IMR-90 (cell line): ENCODE data around the gene EIF6. TPM values are rescaled to one million over a fixed set of nuclear protein-coding genes. Genes with fewer than 3 reads are reported as not detected.

Experiments used
- ATAC-seq: fragments of 200-7000 bp; cut with Tn5 transposase; 2 replicates; pipeline ENCODE4 v1.9.1; 2020; ENCODE audit warnings: low read depth, mild to moderate bottlenecking, moderate library complexity
- BruUV-seq: library from RNA; stranded (reverse); fragments of 400-500 nt; replicated peaks from 2 replicates; lab custom pipeline; 2021; lab: Mats Ljungman, UMichigan
- CTCF ChIA-PET: fragments of 300-600 bp; formaldehyde crosslinking; extraction: SDS; loops from one replicate; lab custom pipeline; 2021; ENCODE audit warnings: antibody characterized with exemption; lab: Yijun Ruan, JAX
- POLR2A ChIA-PET: fragments of 300-600 bp; sonication (Branson Sonifier 250); formaldehyde crosslinking; loops from one replicate; lab custom pipeline; 2022; ENCODE audit warnings: antibody characterized with exemption; ENCODE audit not compliant: unreplicated experiment; lab: Charles Lee
- DNase-seq: peaks from one replicate; pipeline ENCODE4 v3.0.0; 2013
- H2AFZ ChIP-seq: replicated peaks from 2 replicates; pipeline ENCODE3; 2013; ENCODE audit warnings: low read length, mild to moderate bottlenecking; ENCODE audit not compliant: poor library complexity
- H2AK5ac ChIP-seq: 2 replicates; pipeline ENCODE4 v1.6.1; 2013; ENCODE audit warnings: low read depth, low read length, inconsistent platforms
- H2AK9ac ChIP-seq: replicated peaks from 2 replicates; pipeline ENCODE3; 2013; ENCODE audit warnings: mild to moderate bottlenecking, low read depth, low read length, moderate library complexity; ENCODE audit not compliant: poor library complexity
- H2BK120ac ChIP-seq: 2 replicates; pipeline ENCODE4 v1.6.1; 2013; ENCODE audit warnings: low read depth, low read length, inconsistent platforms
- H2BK15ac ChIP-seq: 3 replicates; pipeline ENCODE4 v1.6.1; 2013; ENCODE audit warnings: low read depth, low read length, inconsistent platforms
- H2BK20ac ChIP-seq: 2 replicates; pipeline ENCODE4 v1.6.1; 2013; ENCODE audit warnings: low read depth, mild to moderate bottlenecking, inconsistent platforms, low read length, moderate library complexity
- H2BK5ac ChIP-seq: 2 replicates; pipeline ENCODE4 v1.6.1; 2013; ENCODE audit warnings: mild to moderate bottlenecking, low read depth, low read length, inconsistent platforms; ENCODE audit not compliant: poor library complexity, severe bottlenecking
- H3K14ac ChIP-seq: replicated peaks from 2 replicates; pipeline ENCODE4 v1.6.1; 2013; ENCODE audit warnings: low read depth, low read length, inconsistent platforms
- H3K18ac ChIP-seq: 2 replicates; pipeline ENCODE4 v1.6.1; 2013; ENCODE audit warnings: low read depth, low read length, control low read depth
- H3K23ac ChIP-seq: 2 replicates; pipeline ENCODE4 v1.6.1; 2013; ENCODE audit warnings: low read depth, low read length, inconsistent platforms
- H3K27ac ChIP-seq: 2 replicates; pipeline ENCODE4 v1.5.1; 2013; ENCODE audit warnings: mild to moderate bottlenecking, control low read depth, low read length; ENCODE audit not compliant: insufficient read depth
- H3K27me3 ChIP-seq: 2 replicates; pipeline ENCODE4 v1.6.1; 2013; ENCODE audit warnings: low read length; ENCODE audit not compliant: control insufficient read depth, insufficient read depth
- H3K36me3 ChIP-seq: 2 replicates; pipeline ENCODE4 v1.6.1; 2013; ENCODE audit warnings: low read length, mixed read lengths; ENCODE audit not compliant: control insufficient read depth, insufficient read depth
- H3K4ac ChIP-seq: 2 replicates; pipeline ENCODE4 v1.6.1; 2013; ENCODE audit warnings: low read depth, low read length, inconsistent platforms
- H3K4me1 ChIP-seq: 2 replicates; pipeline ENCODE4 v1.6.1; 2013; ENCODE audit warnings: low read length, mixed read lengths; ENCODE audit not compliant: control insufficient read depth, insufficient read depth
- H3K4me2 ChIP-seq: 2 replicates; pipeline ENCODE4 v1.6.1; 2013; ENCODE audit warnings: low read depth, mild to moderate bottlenecking, control low read depth, low read length, moderate library complexity
- H3K4me3 ChIP-seq: 2 replicates; pipeline ENCODE4 v1.5.1; 2013; ENCODE audit warnings: low read depth, mild to moderate bottlenecking, control low read depth, low read length, moderate library complexity; ENCODE audit not compliant: insufficient read depth
- H3K56ac ChIP-seq: 2 replicates; pipeline ENCODE4 v1.6.1; 2013; ENCODE audit warnings: low read length, inconsistent platforms; ENCODE audit not compliant: insufficient read depth; ENCODE audit errors: extremely low read depth
- H3K79me1 ChIP-seq, 2 experiments: 2 replicates each; pipeline ENCODE4 v1.6.1; 2013; ENCODE audit warnings: low read length in 2 of 2, inconsistent platforms in 1 of 2, low read depth in 1 of 2
- H3K9ac ChIP-seq: 2 replicates; pipeline ENCODE4 v1.6.1; 2013; ENCODE audit warnings: low read depth, low read length, control low read depth
- H3K9me1 ChIP-seq: 2 replicates; pipeline ENCODE4 v1.6.1; 2013; ENCODE audit warnings: low read length, inconsistent platforms; ENCODE audit not compliant: insufficient read depth
- H3K9me3 ChIP-seq: 2 replicates; pipeline ENCODE4 v1.6.1; 2013; ENCODE audit warnings: low read length; ENCODE audit not compliant: control insufficient read depth, insufficient read depth
- H4K20me1 ChIP-seq: 2 replicates; pipeline ENCODE4 v1.6.1; 2013; ENCODE audit warnings: low read length, inconsistent platforms; ENCODE audit not compliant: insufficient read depth
- H4K5ac ChIP-seq: 2 replicates; pipeline ENCODE4 v1.6.1; 2013; ENCODE audit warnings: mild to moderate bottlenecking, low read depth, low read length, control low read depth
- H4K8ac ChIP-seq, 2 experiments: 2 replicates each; pipeline ENCODE4 v1.6.1; 2013; ENCODE audit warnings: low read depth in 2 of 2, low read length in 2 of 2, control low read depth in 1 of 2, inconsistent platforms in 1 of 2
- H4K91ac ChIP-seq: 2 replicates; pipeline ENCODE4 v1.6.1; 2013; ENCODE audit warnings: low read depth, low read length, inconsistent platforms; ENCODE audit not compliant: insufficient read depth
- CEBPB ChIP-seq: IDR thresholded peaks from 2 replicates; pipeline ENCODE4 v1.6.1; 2012; ENCODE audit warnings: low read depth, low read length, improper control_type of control experiment
- FOS ChIP-seq: fragments of 150-350 bp; IDR thresholded peaks from 2 replicates; pipeline ENCODE4 v1.6.1; 2016; ENCODE audit warnings: low read depth, low read length
- MAFK ChIP-seq: IDR thresholded peaks from 2 replicates; pipeline ENCODE4 v1.6.1; 2012; ENCODE audit warnings: low read depth, low read length, improper control_type of control experiment
- MAZ ChIP-seq: IDR thresholded peaks from 2 replicates; pipeline ENCODE4 v1.6.1; 2012; ENCODE audit warnings: low read depth, mild to moderate bottlenecking, low read length, improper control_type of control experiment, moderate library complexity, borderline replicate concordance
- NFE2L2 ChIP-seq: fragments of 150-350 bp; IDR thresholded peaks from 2 replicates; pipeline ENCODE4 v1.6.1; 2016; ENCODE audit warnings: low read depth, mild to moderate bottlenecking, low read length
- RAD21 ChIP-seq: IDR thresholded peaks from 2 replicates; pipeline ENCODE4 v1.6.1; 2012; ENCODE audit warnings: low read length, improper control_type of control experiment
- RCOR1 ChIP-seq: IDR thresholded peaks from 2 replicates; pipeline ENCODE4 v1.6.1; 2012; ENCODE audit warnings: mild to moderate bottlenecking, low read length, improper control_type of control experiment; ENCODE audit not compliant: insufficient replicate concordance
- SMC3 ChIP-seq: fragments of 150-350 bp; IDR thresholded peaks from 2 replicates; pipeline ENCODE4 v1.6.1; 2016; ENCODE audit warnings: low read depth, mild to moderate bottlenecking, antibody characterized with exemption, low read length, moderate library complexity
- WGBS, 2 experiments: methylation state at CpG; one replicate each; pipeline versions ENCODE4 v1.1.5 to v1.1.7; 2013; ENCODE audit warnings: missing lambda C conversion rate in 2 of 2; ENCODE audit not compliant: insufficient read length in 1 of 2; ENCODE audit errors: extremely low coverage in 2 of 2; 5-methylcytosine and 5-hydroxymethylcytosine counted together
- dilution Hi-C: fragments of 300-500 bp; cut with HindIII; formaldehyde crosslinking; loops from one replicate; pipeline ENCODE4 v1.14.3; 2018; ENCODE audit warnings: low sequenced_read_pairs; ENCODE audit not compliant: unreplicated experiment
- in situ Hi-C: fragments of 300-500 bp; cut with MboI; formaldehyde crosslinking; loops from 3 replicates; pipeline ENCODE4 v1.14.3; 2019; ENCODE audit warnings: low sequenced_read_pairs, inconsistent platforms, mixed read lengths
- intact Hi-C: fragments of 100-400 bp; cut with micrococcal nuclease; formaldehyde crosslinking; loops from 2 replicates; pipeline ENCODE4 v1.10.0; 2022
- polyA plus RNA-seq, 3 experiments: library from polyadenylated mRNA; depleted of rRNA; stranded (reverse); fragments of >200 nt; gene quantifications; 2 replicates each; pipeline ENCODE4 v1.2.3, GENCODE V29; 2012; ENCODE audit warnings: low replicate concordance in 1 of 3
- total RNA-seq: library from RNA; depleted of rRNA; stranded (reverse); fragments of >200 nt; gene quantifications from 2 replicates; pipeline ENCODE4 v1.2.3, GENCODE V29; 2012
- TF ChIP-seq, protein P1 (sequence below): fragments of 150-350 bp; IDR thresholded peaks from 2 replicates; pipeline ENCODE4 v1.6.1; 2017; ENCODE audit warnings: mild to moderate bottlenecking, antibody characterized with exemption, low read length, low read depth
- TF ChIP-seq, protein P2 (sequence below): conservative IDR thresholded peaks from 2 replicates; pipeline ENCODE4 v1.5.1; 2012; ENCODE audit warnings: mild to moderate bottlenecking, low read depth, low read length, improper control_type of control experiment

Gene EIF6
- total and polyA plus RNA-seq, 2 of the 4 experiments (the other 2 are of a cell fraction), result 215 to 227 TPM

DNA sequence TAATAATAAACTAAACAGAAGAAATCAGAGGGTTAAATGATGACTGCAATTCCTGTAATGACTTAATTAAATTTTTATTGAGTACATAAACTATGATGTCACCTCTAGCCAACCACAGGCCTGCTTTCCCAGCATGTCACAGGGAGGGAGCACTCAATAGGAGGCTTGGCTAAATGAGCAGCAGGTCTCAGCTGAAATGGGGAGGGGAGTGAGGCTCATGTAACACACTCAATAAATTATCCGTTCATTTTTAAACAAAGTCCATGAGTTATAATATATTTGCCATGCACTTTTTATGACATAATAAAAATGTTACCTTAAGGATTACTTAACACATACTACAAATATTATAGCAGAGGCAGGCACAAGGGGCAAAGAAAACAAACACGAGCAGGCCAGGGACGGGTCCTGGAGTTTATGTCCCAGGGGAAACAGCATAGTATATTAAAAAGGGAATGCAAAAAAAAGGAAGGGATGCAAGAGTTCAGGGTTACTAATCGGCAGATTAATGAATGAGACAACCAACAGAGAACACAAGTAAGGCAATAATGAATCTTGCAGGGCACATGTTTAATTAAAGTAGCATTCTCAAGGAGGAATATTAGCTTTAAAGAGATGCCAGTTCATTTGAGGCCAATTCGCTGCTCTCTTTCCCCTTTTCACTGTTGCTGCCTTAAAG is 34.8 kb upstream of the EIF6 start:
- H2AK9ac ChIP-seq, result peak overlapping the region; percentile 21
- H2BK15ac ChIP-seq, result peak overlapping the region; percentile 13; the same call in 2 of the 3 replicates
- peak overlapping the region; percentile 79 to 94 for H4K8ac ChIP-seq
- H3K9me3 ChIP-seq, result no peaks in the 10 kb centered on the region
- H3K4me3 ChIP-seq, result no peak overlapping the region
- POLR2A ChIA-PET, result no interaction called here
- no peaks in the 10 kb centered on the region for H3K36me3 ChIP-seq
- H3K27me3 ChIP-seq, result no peaks in the 10 kb centered on the region
- H3K27ac ChIP-seq, result peak overlapping the region; percentile 64
- peak overlapping the region; percentile 88 for H3K14ac ChIP-seq
- no TSS peak for BruUV-seq
- peak overlapping the region; percentile 97 for H2BK20ac ChIP-seq
- H4K91ac ChIP-seq, result peak overlapping the region; percentile 97
- H3K9me1 ChIP-seq, result peaks cover 42% of the 10 kb centered on the region
- H2BK5ac ChIP-seq, result peak overlapping the region; percentile 97
- no peak for TF ChIP-seq RCOR1
- TF ChIP-seq CEBPB, result 0 out of 2 replicates have a peak, but pooled peaks have one; percentile 29
- TF ChIP-seq MAZ, result peak; percentile 31; the same call in 1 of the 2 replicates
- TF ChIP-seq SMC3, result no peak
- TF ChIP-seq, protein P1, sequence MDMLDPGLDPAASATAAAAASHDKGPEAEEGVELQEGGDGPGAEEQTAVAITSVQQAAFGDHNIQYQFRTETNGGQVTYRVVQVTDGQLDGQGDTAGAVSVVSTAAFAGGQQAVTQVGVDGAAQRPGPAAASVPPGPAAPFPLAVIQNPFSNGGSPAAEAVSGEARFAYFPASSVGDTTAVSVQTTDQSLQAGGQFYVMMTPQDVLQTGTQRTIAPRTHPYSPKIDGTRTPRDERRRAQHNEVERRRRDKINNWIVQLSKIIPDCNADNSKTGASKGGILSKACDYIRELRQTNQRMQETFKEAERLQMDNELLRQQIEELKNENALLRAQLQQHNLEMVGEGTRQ, result no peak
- TF ChIP-seq MAFK, result no peak
- TF ChIP-seq FOS, result no peak
- no peak for TF ChIP-seq RAD21
- 0 out of 2 replicates have a peak, but pooled peaks have one; percentile 3 for TF ChIP-seq NFE2L2
- TF ChIP-seq, protein P2, sequence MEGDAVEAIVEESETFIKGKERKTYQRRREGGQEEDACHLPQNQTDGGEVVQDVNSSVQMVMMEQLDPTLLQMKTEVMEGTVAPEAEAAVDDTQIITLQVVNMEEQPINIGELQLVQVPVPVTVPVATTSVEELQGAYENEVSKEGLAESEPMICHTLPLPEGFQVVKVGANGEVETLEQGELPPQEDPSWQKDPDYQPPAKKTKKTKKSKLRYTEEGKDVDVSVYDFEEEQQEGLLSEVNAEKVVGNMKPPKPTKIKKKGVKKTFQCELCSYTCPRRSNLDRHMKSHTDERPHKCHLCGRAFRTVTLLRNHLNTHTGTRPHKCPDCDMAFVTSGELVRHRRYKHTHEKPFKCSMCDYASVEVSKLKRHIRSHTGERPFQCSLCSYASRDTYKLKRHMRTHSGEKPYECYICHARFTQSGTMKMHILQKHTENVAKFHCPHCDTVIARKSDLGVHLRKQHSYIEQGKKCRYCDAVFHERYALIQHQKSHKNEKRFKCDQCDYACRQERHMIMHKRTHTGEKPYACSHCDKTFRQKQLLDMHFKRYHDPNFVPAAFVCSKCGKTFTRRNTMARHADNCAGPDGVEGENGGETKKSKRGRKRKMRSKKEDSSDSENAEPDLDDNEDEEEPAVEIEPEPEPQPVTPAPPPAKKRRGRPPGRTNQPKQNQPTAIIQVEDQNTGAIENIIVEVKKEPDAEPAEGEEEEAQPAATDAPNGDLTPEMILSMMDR, result no peak
- DNase-seq (peak; percentile 89), ATAC-seq (peak; percentile 67)
- dilution Hi-C loops, result no loop called here
- intact Hi-C loops, result no loop called here
- peak overlapping the region; percentile 7; the same call in 1 of the 2 replicates for H3K9ac ChIP-seq
- peak overlapping the region; percentile 72; the same call in 1 of the 2 replicates for H2AK5ac ChIP-seq
- in situ Hi-C loops, result no loop called here
- peaks cover 0 to 48% of the 10 kb centered on the region in 2 experiments; a peak in 2 of 4 replicates for H3K79me1 ChIP-seq
- peaks cover 41% of the 10 kb centered on the region for H3K4me1 ChIP-seq
- peak overlapping the region; percentile 4; the same call in 1 of the 2 replicates for H4K5ac ChIP-seq
- H3K4me2 ChIP-seq, result peak overlapping the region; percentile 41
- no peaks in the 10 kb centered on the region for H4K20me1 ChIP-seq
- no CpG with 5 or more reads among the region's 5 CpGs for WGBS, 2 experiments
- CTCF ChIA-PET, result interaction anchor here (1.9 kb wide), 1 partner anchor 12 kb away, joined by 6 read pairs; no protein-coding TSS in a partner anchor
- peak overlapping the region; percentile 96 for H3K4ac ChIP-seq
- peak overlapping the region; percentile 97 for H2BK120ac ChIP-seq
- peak overlapping the region; percentile 76 for H3K18ac ChIP-seq
- peak overlapping the region; percentile 90 for H3K23ac ChIP-seq
- H2AFZ ChIP-seq, result no peak overlapping the region
- peak overlapping the region; percentile 93 for H3K56ac ChIP-seq
